ENCODE results near the gene PRKAR2B. TPM values are rescaled to one million over a fixed set of nuclear protein-coding genes. Genes with fewer than 3 reads are reported as not detected.

The PRKAR2B gene
- total and polyA plus RNA-seq, 2 donors (not counting 1 experiment from before 2014, with no cell fraction given) = 0.07 to 0.81 TPM

- no peak for ATAC-seq (ENCODE audit: low read depth)
- no CpG with 5 or more reads among the region's 4 CpGs for WGBS (ENCODE audit: insufficient coverage)
- intact Hi-C loops (cut with micrococcal nuclease) = no loop called here
- Mint-ChIP-seq H3K27me3 (no peaks in the 10 kb centered on the region), H3K4me1 (peaks cover 13% of the 10 kb centered on the region), H3K27ac (no peak overlapping the region), H3K4me3 (no peak overlapping the region), H3K9me3 (ENCODE audit: insufficient read depth) (no peaks in the 10 kb centered on the region)
- CTCF ChIA-PET = interaction anchor here (0.7 kb wide), 1 partner anchor 27 kb away, joined by 3 read pairs; no protein-coding TSS in a partner anchor
- Histone ChIP-seq H2AFZ (ENCODE audit: insufficient read depth, low read depth, low read length, poor library complexity, severe bottlenecking) (no peak overlapping the region), H3K4me1 (ENCODE audit: control insufficient read depth in 2 of 2, insufficient read depth in 2 of 2, low read length in 2 of 2) (peaks cover 13 to 19% of the 10 kb centered on the region in 2 donors), H3K4me2 (replicated peaks; ENCODE audit: low read depth, low read length, poor library complexity, severe bottlenecking) (no peak overlapping the region), H3K79me2 (ENCODE audit: control insufficient read depth, insufficient read depth, low read length) (no peaks in the 10 kb centered on the region), H3K9ac (ENCODE audit: low read length) (no peak overlapping the region), H3K4me3 (ENCODE audit: control extremely low read depth in 1 of 5, extremely low read depth in 1 of 5, insufficient read depth in 1 of 5, low read depth in 2 of 5, low read length in 4 of 5) (no peak overlapping the region), H4K20me1 (ENCODE audit: control insufficient read depth, insufficient read depth, low read length, poor library complexity, severe bottlenecking) (no peaks in the 10 kb centered on the region), H3K9me3 (ENCODE audit: control extremely low read depth in 1 of 3, control insufficient read depth in 2 of 3, insufficient read depth in 1 of 3, low read length in 2 of 3) (no peaks in the 10 kb centered on the region), H3K36me3 (replicated peaks in 1 of 2; ENCODE audit: control extremely low read depth in 1 of 2, control insufficient read depth in 1 of 2, extremely low read depth in 1 of 2, insufficient read depth in 2 of 2, low read length in 1 of 2) (no peaks in the 10 kb centered on the region), H3K27me3 (replicated peaks in 1 of 4; ENCODE audit: control extremely low read depth in 1 of 4, control insufficient read depth in 3 of 4, insufficient read depth in 4 of 4, low read length in 3 of 4) (no peaks in the 10 kb centered on the region), H3K27ac (ENCODE audit: low read length in 2 of 2) (no peak overlapping the region)
- TF ChIP-seq EZH2 (IDR thresholded peaks at IDR 0.05; ENCODE audit: borderline replicate concordance, insufficient read depth, low read depth, low read length, poor library complexity, severe bottlenecking) = no peak
- no peak for TF ChIP-seq CTCF (IDR thresholded peaks at IDR 0.05)
- no peak for DNase-seq
- POLR2A ChIA-PET = no interaction called here
These were observed 78.0 kb downstream of the PRKAR2B start for GRCh38 chr7:107122486-107122911.

DNA sequence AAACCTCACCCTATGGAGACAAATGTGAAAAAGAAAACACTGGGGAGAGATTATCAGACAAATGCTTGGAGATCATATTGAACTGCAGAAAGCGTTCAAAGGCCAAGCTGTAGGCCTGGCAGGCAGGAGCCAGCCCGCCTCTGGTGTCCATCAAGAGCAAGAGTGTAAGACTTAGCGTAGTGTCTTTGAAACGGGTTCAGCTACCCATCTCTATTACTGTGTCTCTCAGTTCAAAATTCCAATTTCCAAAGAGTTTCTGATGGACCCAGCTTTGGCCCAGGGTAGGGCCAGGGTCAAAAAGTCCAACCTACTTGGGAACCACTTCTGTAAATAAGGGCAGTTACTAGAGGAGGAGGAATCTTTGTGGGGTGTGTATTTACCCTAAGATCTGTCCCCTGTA lies 78.9 kb downstream of the PRKAR2B start:
- WGBS (ENCODE audit: insufficient coverage) = 94% methylated on average over 2 of the region's 4 CpGs
- H3K9ac ChIP-seq (ENCODE audit: low read length) = no peak overlapping the region
- no peak overlapping the region for H2AFZ ChIP-seq (ENCODE audit: insufficient read depth, low read depth, low read length, poor library complexity, severe bottlenecking)
- H3K27ac Mint-ChIP-seq = no peak overlapping the region
- H3K27me3 ChIP-seq (replicated peaks in 1 of 4; ENCODE audit: control extremely low read depth in 1 of 4, control insufficient read depth in 3 of 4, insufficient read depth in 4 of 4, low read length in 3 of 4) = no peaks in the 10 kb centered on the region
- H3K79me2 ChIP-seq (ENCODE audit: control insufficient read depth, insufficient read depth, low read length) = no peaks in the 10 kb centered on the region
- ATAC-seq (ENCODE audit: low read depth) (no peak), DNase-seq (no peak)
- H3K9me3 Mint-ChIP-seq (ENCODE audit: insufficient read depth) = no peaks in the 10 kb centered on the region
- no peak overlapping the region for H3K27ac ChIP-seq (ENCODE audit: low read length in 2 of 2)
- H3K9me3 ChIP-seq (ENCODE audit: control extremely low read depth in 1 of 3, control insufficient read depth in 2 of 3, insufficient read depth in 1 of 3, low read length in 2 of 3) = no peaks in the 10 kb centered on the region
- no peaks in the 10 kb centered on the region for H3K36me3 ChIP-seq (replicated peaks in 1 of 2; ENCODE audit: control extremely low read depth in 1 of 2, control insufficient read depth in 1 of 2, extremely low read depth in 1 of 2, insufficient read depth in 2 of 2, low read length in 1 of 2)
- intact Hi-C loops (cut with micrococcal nuclease) = no loop called here
- H3K4me1 Mint-ChIP-seq = peaks cover 13% of the 10 kb centered on the region
- H3K4me1 ChIP-seq (ENCODE audit: control insufficient read depth in 2 of 2, insufficient read depth in 2 of 2, low read length in 2 of 2) = peaks cover 13 to 19% of the 10 kb centered on the region in 2 donors
- no peaks in the 10 kb centered on the region for H4K20me1 ChIP-seq (ENCODE audit: control insufficient read depth, insufficient read depth, low read length, poor library complexity, severe bottlenecking)
- H3K27me3 Mint-ChIP-seq = no peaks in the 10 kb centered on the region
- ChIA-PET POLR2A (no interaction called here), CTCF (interaction anchor here (0.7 kb wide), 1 partner anchor 27 kb away, joined by 3 read pairs; no protein-coding TSS in a partner anchor)
- H3K4me2 ChIP-seq (replicated peaks; ENCODE audit: low read depth, low read length, poor library complexity, severe bottlenecking) = no peak overlapping the region
- H3K4me3 Mint-ChIP-seq = no peak overlapping the region
- no peak overlapping the region for H3K4me3 ChIP-seq (ENCODE audit: control extremely low read depth in 1 of 5, extremely low read depth in 1 of 5, insufficient read depth in 1 of 5, low read depth in 2 of 5, low read length in 4 of 5)
- TF ChIP-seq CTCF (IDR thresholded peaks at IDR 0.05) = no peak
- TF ChIP-seq EZH2 (IDR thresholded peaks at IDR 0.05; ENCODE audit: borderline replicate concordance, insufficient read depth, low read depth, low read length, poor library complexity, severe bottlenecking) = no peak
